Stimulated activated CD4-positive, alpha-beta T cell treated with anti-CD3 and anti-CD28 coated beads, Interleukin-2, amount 100 ng/mL, for 4 hours (primary cell): ENCODE data around the gene OR5J2.
"Not testable (repeated sequence)": the region's sequence is repeated elsewhere in the genome, so short reads cannot be mapped to it uniquely, and the experiment has no call there.

Source experiments
- DNase-seq: peaks from one replicate; pipeline ENCODE4 v3.0.0-alpha.2; 2020; ENCODE audit warnings: low read depth

OR5J2 gene

GRCh38 chr11:56176318-56176717, at the start of gene OR5J2:
Gene OR5J2 (plus strand): TSS chr11:56176618. CDS start chr11:56176618, 0 bp downstream.
- DNase-seq, result no peak

- DNase-seq, result no peak
Observed at GRCh38 chr11:56140151-56140661, 36.2 kb upstream of the OR5J2 start, which contains the start of gene OR8J3. Gene OR8J3 (minus strand): TSS chr11:56140201. CDS start chr11:56137718, 2,483 bp downstream.

GRCh38 chr11:56143681-56144080, 32.7 kb upstream of the OR5J2 start:
- DNase-seq, result not testable (repeated sequence)

GRCh38 chr11:56151376-56151775, 25.0 kb upstream of the OR5J2 start:
- DNase-seq, result no peak

GRCh38 chr11:56152333-56152732, 24.1 kb upstream of the OR5J2 start:
- no peak for DNase-seq

GRCh38 chr11:56160217-56160616, 16.2 kb upstream of the OR5J2 start, which contains the start of gene OR8K5:
Gene OR8K5 (minus strand): TSS chr11:56160317. CDS start chr11:56160317, 0 bp downstream.
- no peak for DNase-seq

GRCh38 chr11:56163804-56164203, 12.6 kb upstream of the OR5J2 start:
- DNase-seq, result no peak

- DNase-seq, result no peak
Observed at GRCh38 chr11:56172256-56172830, 4.1 kb upstream of the OR5J2 start.

- DNase-seq, result no peak
Observed at GRCh38 chr11:56183459-56183858, 7.0 kb downstream of the OR5J2 start.

- DNase-seq, result no peak
Observed at GRCh38 chr11:56188602-56189001, 12.2 kb downstream of the OR5J2 start.

GRCh38 chr11:56196705-56197104, 20.3 kb downstream of the OR5J2 start:
- no peak for DNase-seq

- no peak for DNase-seq
Observed at GRCh38 chr11:56197367-56197766, 20.9 kb downstream of the OR5J2 start.

GRCh38 chr11:56207790-56208189, 31.4 kb downstream of the OR5J2 start:
- DNase-seq, result no peak

GRCh38 chr11:56214537-56214936, 38.1 kb downstream of the OR5J2 start:
- no peak for DNase-seq

- DNase-seq, result not testable (repeated sequence)
Observed at GRCh38 chr11:56219735-56220134, 43.3 kb downstream of the OR5J2 start.
